Measurements from ENCODE around the gene ZFPL1. TPM values are rescaled to one million over a fixed set of nuclear protein-coding genes. Genes with fewer than 3 reads are reported as not detected.

The ZFPL1 gene
- total RNA-seq, 4 donors from 2014 or later = 24.0 to 52.2 (median 32.2) TPM

DNA sequence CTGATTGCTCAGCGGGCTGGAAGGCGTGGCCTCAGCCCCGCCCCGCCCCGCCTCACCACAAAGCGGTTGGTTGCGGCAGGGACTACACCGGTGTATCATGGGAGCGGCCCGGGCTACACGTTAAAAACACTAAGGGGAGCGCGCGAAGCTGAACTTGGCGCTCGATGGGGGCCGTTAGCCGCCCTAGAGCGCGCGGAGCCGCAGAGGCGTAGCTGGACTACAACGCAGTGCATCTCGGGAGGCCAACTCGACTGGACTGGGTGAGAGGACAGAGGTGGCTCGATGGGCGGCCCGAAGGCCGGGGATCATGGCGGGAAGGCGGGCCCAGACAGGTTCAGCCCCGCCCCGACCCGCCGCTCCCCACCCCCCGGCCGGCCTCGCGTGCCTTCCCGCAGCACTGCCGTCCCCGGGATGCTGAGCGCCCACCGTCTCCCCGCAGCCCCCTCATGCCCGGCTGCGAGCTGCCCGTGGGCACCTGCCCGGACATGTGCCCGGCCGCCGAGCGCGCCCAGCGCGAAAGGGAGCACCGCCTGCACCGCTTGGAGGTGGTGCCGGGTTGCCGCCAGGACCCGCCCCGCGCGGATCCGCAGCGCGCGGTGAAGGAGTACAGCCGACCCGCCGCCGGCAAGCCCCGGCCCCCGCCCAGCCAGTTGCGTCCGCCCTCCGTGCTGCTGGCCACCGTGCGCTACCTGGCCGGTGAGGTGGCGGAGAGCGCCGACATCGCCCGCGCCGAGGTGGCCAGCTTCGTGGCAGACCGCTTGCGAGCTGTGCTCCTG, 43.0 kb upstream of the ZFPL1 start, which contains the start of gene SAC3D1:
Gene SAC3D1 (plus strand): TSS at position 364 of the 776 bp plus-strand sequence. CDS start 83 bp downstream, at position 447.
- H3K4me1 ChIP-seq = peaks cover 10 to 44% (median 22%) of the 10 kb centered on the region in 3 donors
- peak within 1 kb of the TSS; percentile 88 to 98 (median 94) for H3K27ac ChIP-seq

GRCh38 chr11:65042891-65043290, 41.1 kb upstream of the ZFPL1 start:
- intact Hi-C loops (cut with DNase I) = no loop called here
- Histone ChIP-seq H3K9me3 (no peaks in the 10 kb centered on the region), H3K4me3 (no peak overlapping the region), H3K36me3 (peaks cover under 1 to 35% (median 6%) of the 10 kb centered on the region in 3 donors), H3K27ac (no peak overlapping the region), H3K4me1 (peaks cover 18 to 62% (median 29%) of the 10 kb centered on the region in 3 donors), H3K27me3 (no peaks in the 10 kb centered on the region)
- WGBS, 2 donors = 48 to 59% methylated on average over 4 to 5 of the region's 6 CpGs
- DNase-seq = no peak
- TF ChIP-seq POLR2A (IDR thresholded peaks at IDR 0.05) (no peak), CTCF (IDR thresholded peaks at IDR 0.05) (no peak)

More for the DNA sequence above, 43.0 kb upstream of the ZFPL1 start, which contains the start of gene SAC3D1:
- Histone ChIP-seq H3K4me3 (peak within 1 kb of the TSS; percentile 73 to 89 (median 80)), H3K9me3 (no peaks in the 10 kb centered on the region), H3K36me3 (peaks cover 6 to 54% (median 10%) of the 10 kb centered on the region in 3 donors), H3K27me3 (no peaks in the 10 kb centered on the region)
- DNase-seq = peak; percentile 58
- intact Hi-C loops (cut with DNase I) = no loop called here
- TF ChIP-seq CTCF (IDR thresholded peaks at IDR 0.05) (no peak), POLR2A (IDR thresholded peaks at IDR 0.05) (peak in 3 of 4 donors; percentile 31 to 51 (median 45))
- WGBS, 2 donors = 0% methylated on average over 1 to 22 of the region's 91 CpGs

- Histone ChIP-seq H3K27me3 (no peaks in the 10 kb centered on the region), H3K9me3 (no peaks in the 10 kb centered on the region), H3K4me1 (peaks cover 22 to 68% (median 33%) of the 10 kb centered on the region in 3 donors), H3K27ac (no peak overlapping the region), H3K4me3 (no peak overlapping the region), H3K36me3 (peaks cover 0 to 24% (median 6%) of the 10 kb centered on the region in 3 donors)
- intact Hi-C loops (cut with DNase I) = no loop called here
- WGBS, 2 donors = 70 to 83% methylated on average over 11 to 15 of the region's 23 CpGs
- DNase-seq = no peak
- no peak for TF ChIP-seq CTCF (IDR thresholded peaks at IDR 0.05)
- no peak for TF ChIP-seq POLR2A (IDR thresholded peaks at IDR 0.05)
These were observed 40.0 kb upstream of the ZFPL1 start for GRCh38 chr11:65043881-65044501.

- H3K4me1 ChIP-seq = peaks cover 22 to 63% (median 33%) of the 10 kb centered on the region in 3 donors
- H3K9me3 ChIP-seq = no peaks in the 10 kb centered on the region
- H3K36me3 ChIP-seq = peaks cover 0 to 15% (median 6%) of the 10 kb centered on the region in 3 donors
- H3K4me3 ChIP-seq = no peak overlapping the region
- WGBS, 2 donors = 84% methylated on average over 5 of the region's 5 CpGs; no CpG with 5 or more reads in 1 of the 2 donors
- H3K27ac ChIP-seq = no peak overlapping the region
- intact Hi-C loops (cut with DNase I) = no loop called here
- no peaks in the 10 kb centered on the region for H3K27me3 ChIP-seq
- no peak for TF ChIP-seq CTCF (IDR thresholded peaks at IDR 0.05)
- TF ChIP-seq POLR2A (IDR thresholded peaks at IDR 0.05) = no peak
- DNase-seq = no peak
These were observed 39.0 kb upstream of the ZFPL1 start for GRCh38 chr11:65045061-65045460.

GRCh38 chr11:65045728-65046127, 38.3 kb upstream of the ZFPL1 start:
- no peak overlapping the region for H3K27ac ChIP-seq
- peaks cover 0 to 15% (median 6%) of the 10 kb centered on the region in 3 donors for H3K36me3 ChIP-seq
- no peaks in the 10 kb centered on the region for H3K9me3 ChIP-seq
- no peak for TF ChIP-seq POLR2A (IDR thresholded peaks at IDR 0.05)
- no peak for TF ChIP-seq CTCF (IDR thresholded peaks at IDR 0.05)
- 50 to 93% methylated on average over 1 to 4 of the region's 7 CpGs for WGBS, 2 donors
- H3K27me3 ChIP-seq = no peaks in the 10 kb centered on the region
- peaks cover 22 to 57% (median 28%) of the 10 kb centered on the region in 3 donors for H3K4me1 ChIP-seq
- DNase-seq = no peak
- intact Hi-C loops (cut with DNase I) = no loop called here
- H3K4me3 ChIP-seq = no peak overlapping the region
